ENCODE measurements around the gene PPP1R18.

PPP1R18 gene

DNA sequence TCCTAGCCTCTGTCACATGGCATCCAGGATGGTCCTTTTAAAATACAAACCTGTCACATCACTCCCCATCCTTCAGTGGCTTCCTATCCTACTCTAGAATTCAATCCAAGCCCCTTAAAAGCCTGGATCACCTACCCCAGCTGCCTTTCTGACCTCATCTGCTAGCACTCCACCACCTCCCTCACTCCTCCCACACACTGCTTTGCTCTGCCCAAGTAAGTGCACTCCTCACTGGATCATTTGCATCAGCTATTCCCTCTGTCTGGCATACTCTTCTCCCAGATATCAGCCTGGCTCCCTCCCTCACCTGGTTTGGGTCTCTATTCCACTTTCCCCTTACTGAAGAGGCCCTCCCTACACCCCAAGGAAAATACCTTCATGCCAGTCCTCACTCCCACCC lies 29.0 kb downstream of the PPP1R18 start:
- ChIA-PET POLR2A (ENCODE audit: low non-redundant PET) (no interaction called here), CTCF (no interaction called here)
- H3K27ac ChIP-seq = no peak overlapping the region
- TF ChIP-seq CTCF (conservative IDR thresholded peaks at IDR 0.05; ENCODE audit: low read depth) = no peak
- no peak for DNase-seq (ENCODE audit: low spot score)

GRCh38 chr6:30656513-30656912 lies 29.9 kb downstream of the PPP1R18 start:
- no peak for DNase-seq (ENCODE audit: low spot score)
- ChIA-PET CTCF (interaction anchor here (0.5 to 0.7 kb wide), 2 partner anchors 10 to 431 kb away, joined by 3 read pairs; no protein-coding TSS in a partner anchor), POLR2A (ENCODE audit: low non-redundant PET) (no interaction called here)
- H3K27ac ChIP-seq = 0 out of 2 replicates have a peak overlapping the region, but pooled peaks have one; percentile 9
- TF ChIP-seq CTCF (conservative IDR thresholded peaks at IDR 0.05; ENCODE audit: low read depth) = no peak

DNA sequence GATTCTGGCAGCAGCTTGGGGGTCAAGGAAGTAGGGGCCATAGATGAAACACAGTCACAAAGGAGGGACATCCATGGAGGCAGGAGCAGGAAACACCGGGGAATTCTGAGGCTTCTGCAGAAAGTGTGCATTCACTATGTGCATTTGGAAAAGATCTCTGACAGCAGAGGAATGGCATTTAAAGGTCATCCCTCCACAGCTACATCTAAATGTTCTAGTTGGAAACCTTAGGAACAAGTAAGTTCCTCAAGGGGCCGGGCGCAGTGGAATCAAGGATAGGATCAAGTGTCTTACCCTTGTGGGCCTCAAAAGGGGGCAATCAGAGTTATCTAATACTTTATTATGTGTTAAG lies 30.7 kb downstream of the PPP1R18 start:
- ChIA-PET POLR2A (ENCODE audit: low non-redundant PET) (no interaction called here), CTCF (interaction anchor here (0.6 kb wide), 1 partner anchor 14 kb away, joined by 3 read pairs; no protein-coding TSS in a partner anchor)
- H3K27ac ChIP-seq = no peak overlapping the region
- TF ChIP-seq CTCF (conservative IDR thresholded peaks at IDR 0.05; ENCODE audit: low read depth) = no peak
- DNase-seq (ENCODE audit: low spot score) = no peak

- peak overlapping the region; percentile 7; the same call in 1 of the 2 replicates for H3K27ac ChIP-seq
- ChIA-PET CTCF (interaction anchor here (0.6 kb wide), 1 partner anchor 15 kb away, joined by 3 read pairs; no protein-coding TSS in a partner anchor), POLR2A (ENCODE audit: low non-redundant PET) (no interaction called here)
- no peak for DNase-seq (ENCODE audit: low spot score)
- no peak for TF ChIP-seq CTCF (conservative IDR thresholded peaks at IDR 0.05; ENCODE audit: low read depth)
Observed at GRCh38 chr6:30654798-30655742, 31.4 kb downstream of the PPP1R18 start.

DNA sequence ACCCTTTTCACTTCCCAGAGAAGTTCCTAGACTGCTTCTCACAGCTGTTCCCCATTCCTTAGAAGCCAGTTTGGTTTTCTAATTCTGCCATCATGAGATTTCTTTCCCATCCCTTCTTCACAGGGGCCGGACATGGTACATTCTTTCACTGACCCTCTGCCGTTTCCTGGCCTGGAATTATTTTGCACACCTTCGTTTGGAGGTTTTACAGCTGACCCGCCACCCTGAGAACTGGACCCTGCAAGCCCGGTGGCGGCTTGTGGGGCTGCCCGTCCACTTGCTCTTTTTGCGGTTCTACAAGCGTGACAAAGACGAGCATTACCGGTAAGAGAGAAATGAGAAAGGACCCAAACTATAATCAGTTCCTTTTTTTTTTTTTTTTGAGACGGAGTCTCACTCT lies 35.3 kb downstream of the PPP1R18 start:
- ChIA-PET CTCF (interaction anchor here (0.7 kb wide), 2 partner anchors 29 to 226 kb away, joined by 4 read pairs; no protein-coding TSS in a partner anchor), POLR2A (ENCODE audit: low non-redundant PET) (no interaction called here)
- no peak for DNase-seq (ENCODE audit: low spot score)
- H3K27ac ChIP-seq = 0 out of 2 replicates have a peak overlapping the region, but pooled peaks have one; percentile 12
- TF ChIP-seq CTCF (conservative IDR thresholded peaks at IDR 0.05; ENCODE audit: low read depth) = no peak

- POLR2A ChIA-PET (ENCODE audit: low non-redundant PET) = no interaction called here
- TF ChIP-seq CTCF (conservative IDR thresholded peaks at IDR 0.05; ENCODE audit: low read depth) = no peak
- DNase-seq (ENCODE audit: low spot score) = peak; percentile 50
- peak overlapping the region; percentile 91 for H3K27ac ChIP-seq
- CTCF ChIA-PET = interaction anchor here (0.9 kb wide), 1 partner anchor 80 kb away, joined by 5 read pairs; no protein-coding TSS in a partner anchor
Observed at GRCh38 chr6:30647242-30648116, 39.0 kb downstream of the PPP1R18 start.

All from RWPE1 (cell line).